GM23338 (cell line): Measurements from ENCODE around the gene RABGAP1L. TPM values are rescaled to one million over a fixed set of nuclear protein-coding genes. Genes with fewer than 3 reads are reported as not detected.

Experiments used
- ATAC-seq: fragments of 200-7000 bp; cut with Tn5 transposase; 3 replicates; pipeline ENCODE4 v1.9.1; 2020
- DNase-seq: peaks from one replicate; pipeline ENCODE4 v3.0.0-alpha.2; 2015; ENCODE audit warnings: low spot score
- H2AFZ ChIP-seq: fragments of 200-600 bp; sonication (generic); 2 replicates; pipeline ENCODE4 v1.8.0; 2016; ENCODE audit warnings: antibody characterized with exemption, mild to moderate bottlenecking, moderate library complexity
- H3F3A ChIP-seq: fragments of 200-600 bp; sonication (generic); replicated peaks from 2 replicates; pipeline ENCODE4 v1.8.0; 2017; ENCODE audit warnings: antibody characterized with exemption, mixed run types, low read depth
- H3K27ac ChIP-seq: fragments of 200-600 bp; sonication (generic); 2 replicates; pipeline ENCODE4 v1.6.1; 2016; ENCODE audit warnings: low read depth
- H3K27me3 ChIP-seq: fragments of 200-600 bp; sonication (generic); 2 replicates; pipeline ENCODE4 v1.8.0; 2016; ENCODE audit warnings: mild to moderate bottlenecking, mixed run types, moderate library complexity; ENCODE audit not compliant: insufficient read depth
- H3K36me3 ChIP-seq: fragments of 200-600 bp; sonication (generic); 2 replicates; pipeline ENCODE4 v1.8.0; 2016; ENCODE audit warnings: mild to moderate bottlenecking; ENCODE audit not compliant: insufficient read depth
- H3K4me1 ChIP-seq: fragments of 200-600 bp; sonication (generic); 2 replicates; pipeline ENCODE4 v1.8.0; 2016; ENCODE audit warnings: mild to moderate bottlenecking, moderate library complexity; ENCODE audit not compliant: insufficient read depth
- H3K4me2 ChIP-seq: fragments of 200-600 bp; sonication (generic); 2 replicates; pipeline ENCODE4 v1.7.1; 2017; ENCODE audit warnings: mixed run types
- H3K4me3 ChIP-seq: fragments of 200-600 bp; sonication (generic); 2 replicates; pipeline ENCODE4 v1.6.1; 2016; ENCODE audit warnings: mixed run types
- H3K79me2 ChIP-seq: fragments of 200-600 bp; sonication (generic); replicated peaks from 2 replicates; pipeline ENCODE4 v1.8.0; 2017; ENCODE audit warnings: mild to moderate bottlenecking; ENCODE audit not compliant: insufficient read depth
- H3K9me2 ChIP-seq: fragments of 200-600 bp; sonication (generic); 2 replicates; pipeline ENCODE4 v1.8.0; 2017; ENCODE audit not compliant: insufficient read depth
- H4K20me1 ChIP-seq: fragments of 200-600 bp; sonication (generic); replicated peaks from 2 replicates; pipeline ENCODE4 v1.8.0; 2017; ENCODE audit warnings: mild to moderate bottlenecking; ENCODE audit not compliant: insufficient read depth
- H3K27ac Mint-ChIP-seq: 2 replicates; pipeline ENCODE4 v1.8.0; 2020; ENCODE audit warnings: inconsistent platforms, mild to moderate bottlenecking, moderate library complexity, mixed read lengths
- H3K27me3 Mint-ChIP-seq: 3 replicates; pipeline ENCODE4 v1.8.0; 2022; ENCODE audit warnings: low read depth, mild to moderate bottlenecking, moderate library complexity, mixed read lengths, inconsistent platforms; ENCODE audit not compliant: insufficient read depth, poor library complexity
- H3K36me3 Mint-ChIP-seq: 3 replicates; pipeline ENCODE4 v1.8.0; 2021; ENCODE audit warnings: low read depth, mild to moderate bottlenecking, inconsistent platforms, moderate library complexity, mixed read lengths
- H3K4me1 Mint-ChIP-seq: 3 replicates; pipeline ENCODE4 v1.8.0; 2020; ENCODE audit warnings: mild to moderate bottlenecking, inconsistent platforms, mixed read lengths
- H3K4me3 Mint-ChIP-seq: 3 replicates; pipeline ENCODE4 v1.8.0; 2021; ENCODE audit warnings: moderate library complexity, mild to moderate bottlenecking, inconsistent platforms, mixed read lengths
- H3K9me3 Mint-ChIP-seq: 3 replicates; pipeline ENCODE4 v1.8.0; 2020; ENCODE audit warnings: moderate library complexity, mild to moderate bottlenecking, inconsistent platforms, mixed read lengths
- CREB1 ChIP-seq: fragments of 250-450 bp; sonication (Bioruptor Pico); IDR thresholded peaks from 2 replicates; pipeline ENCODE4 v1.5.0; 2020; ENCODE audit warnings: low read depth, mild to moderate bottlenecking, moderate library complexity
- CTCF ChIP-seq, 2 experiments: fragments of 200-600 bp in 1 of 2; sonication (generic) in 1 of 2; conservative IDR thresholded peaks; 2 replicates each; pipeline versions ENCODE4 v1.5.1 to v1.6.1; 2016 to 2017; ENCODE audit warnings: antibody characterized with exemption in 2 of 2, low read depth in 2 of 2, mild to moderate bottlenecking in 2 of 2, moderate library complexity in 1 of 2
- EZH2 ChIP-seq: fragments of 200-600 bp; sonication (generic); IDR thresholded peaks from one replicate; pipeline ENCODE4 v1.8.0; 2017; ENCODE audit warnings: antibody characterized with exemption, mild to moderate bottlenecking, low read depth; ENCODE audit not compliant: unreplicated experiment
- JUNB ChIP-seq: IDR thresholded peaks from one replicate; pipeline ENCODE4 v1.6.1; 2016; ENCODE audit warnings: antibody characterized with exemption; ENCODE audit not compliant: unreplicated experiment
- POLR2AphosphoS5 ChIP-seq: IDR thresholded peaks from 2 replicates; pipeline ENCODE4 v1.6.1; 2016; ENCODE audit warnings: antibody characterized with exemption, low read depth
- ZNF114 ChIP-seq: fragments of 250-450 bp; sonication (Bioruptor Pico); IDR thresholded peaks from 2 replicates; pipeline ENCODE4 v1.5.0; 2020; ENCODE audit warnings: mild to moderate bottlenecking, moderate library complexity
- ZNF331 ChIP-seq: fragments of 250-450 bp; sonication (Bioruptor Pico); IDR thresholded peaks from 2 replicates; pipeline ENCODE4 v1.5.0; 2020; ENCODE audit warnings: low read depth, mild to moderate bottlenecking, moderate library complexity
- ZNF462 ChIP-seq: fragments of 250-450 bp; sonication (Bioruptor Pico); IDR thresholded peaks from 2 replicates; pipeline ENCODE4 v1.5.0; 2020; ENCODE audit warnings: mild to moderate bottlenecking, moderate library complexity
- polyA plus RNA-seq: library from polyadenylated mRNA; unstranded; fragments of >200 nt; fragmentation: Nextera tagmentation; extraction: Ambion mirVana; gene quantifications from 2 replicates; pipeline ENCODE4 v1.2.1, GENCODE V29; 2016
- total RNA-seq: library from RNA; depleted of rRNA; stranded (reverse); fragments of >200 nt; shearing (Covaris generic); gene quantifications from 2 replicates; pipeline ENCODE4 v1.2.3, GENCODE V29; 2014
- TF ChIP-seq, protein P1 (sequence below): IDR thresholded peaks from 2 replicates; pipeline ENCODE4 v1.6.1; 2016; ENCODE audit warnings: antibody characterized with exemption
- TF ChIP-seq, protein P2 (sequence below): IDR thresholded peaks from one replicate; pipeline ENCODE4 v1.6.1; 2018; ENCODE audit warnings: antibody characterized with exemption; ENCODE audit not compliant: unreplicated experiment

RABGAP1L gene
- total and polyA plus RNA-seq, 2 experiments from 2014 or later: 83.2 to 136 TPM

- H3F3A ChIP-seq: no peaks in the 10 kb centered on the region
- no peak overlapping the region for H3K27ac ChIP-seq
- H3K27ac Mint-ChIP-seq: no peak overlapping the region
- H3K9me2 ChIP-seq: no peaks in the 10 kb centered on the region
- no peaks in the 10 kb centered on the region for H3K36me3 Mint-ChIP-seq
- no peak for ATAC-seq
- H3K4me2 ChIP-seq: no peak overlapping the region
- H3K27me3 Mint-ChIP-seq: peaks cover 4% of the 10 kb centered on the region
- no peak overlapping the region for H2AFZ ChIP-seq
- TF ChIP-seq ZNF331 (CRISPR knock-in tag) (no peak), ZNF114 (no peak), EZH2 (no peak), JUNB (no peak), POLR2AphosphoS5 (no peak), ZNF462 (CRISPR knock-in tag) (no peak), CTCF (conservative IDR thresholded peaks at IDR 0.05; ENCODE audit: low read depth in 2 of 2) (no peak), CREB1 (CRISPR knock-in tag) (no peak)
- TF ChIP-seq, protein P1, sequence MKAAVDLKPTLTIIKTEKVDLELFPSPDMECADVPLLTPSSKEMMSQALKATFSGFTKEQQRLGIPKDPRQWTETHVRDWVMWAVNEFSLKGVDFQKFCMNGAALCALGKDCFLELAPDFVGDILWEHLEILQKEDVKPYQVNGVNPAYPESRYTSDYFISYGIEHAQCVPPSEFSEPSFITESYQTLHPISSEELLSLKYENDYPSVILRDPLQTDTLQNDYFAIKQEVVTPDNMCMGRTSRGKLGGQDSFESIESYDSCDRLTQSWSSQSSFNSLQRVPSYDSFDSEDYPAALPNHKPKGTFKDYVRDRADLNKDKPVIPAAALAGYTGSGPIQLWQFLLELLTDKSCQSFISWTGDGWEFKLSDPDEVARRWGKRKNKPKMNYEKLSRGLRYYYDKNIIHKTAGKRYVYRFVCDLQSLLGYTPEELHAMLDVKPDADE: no peak
- TF ChIP-seq, protein P2, sequence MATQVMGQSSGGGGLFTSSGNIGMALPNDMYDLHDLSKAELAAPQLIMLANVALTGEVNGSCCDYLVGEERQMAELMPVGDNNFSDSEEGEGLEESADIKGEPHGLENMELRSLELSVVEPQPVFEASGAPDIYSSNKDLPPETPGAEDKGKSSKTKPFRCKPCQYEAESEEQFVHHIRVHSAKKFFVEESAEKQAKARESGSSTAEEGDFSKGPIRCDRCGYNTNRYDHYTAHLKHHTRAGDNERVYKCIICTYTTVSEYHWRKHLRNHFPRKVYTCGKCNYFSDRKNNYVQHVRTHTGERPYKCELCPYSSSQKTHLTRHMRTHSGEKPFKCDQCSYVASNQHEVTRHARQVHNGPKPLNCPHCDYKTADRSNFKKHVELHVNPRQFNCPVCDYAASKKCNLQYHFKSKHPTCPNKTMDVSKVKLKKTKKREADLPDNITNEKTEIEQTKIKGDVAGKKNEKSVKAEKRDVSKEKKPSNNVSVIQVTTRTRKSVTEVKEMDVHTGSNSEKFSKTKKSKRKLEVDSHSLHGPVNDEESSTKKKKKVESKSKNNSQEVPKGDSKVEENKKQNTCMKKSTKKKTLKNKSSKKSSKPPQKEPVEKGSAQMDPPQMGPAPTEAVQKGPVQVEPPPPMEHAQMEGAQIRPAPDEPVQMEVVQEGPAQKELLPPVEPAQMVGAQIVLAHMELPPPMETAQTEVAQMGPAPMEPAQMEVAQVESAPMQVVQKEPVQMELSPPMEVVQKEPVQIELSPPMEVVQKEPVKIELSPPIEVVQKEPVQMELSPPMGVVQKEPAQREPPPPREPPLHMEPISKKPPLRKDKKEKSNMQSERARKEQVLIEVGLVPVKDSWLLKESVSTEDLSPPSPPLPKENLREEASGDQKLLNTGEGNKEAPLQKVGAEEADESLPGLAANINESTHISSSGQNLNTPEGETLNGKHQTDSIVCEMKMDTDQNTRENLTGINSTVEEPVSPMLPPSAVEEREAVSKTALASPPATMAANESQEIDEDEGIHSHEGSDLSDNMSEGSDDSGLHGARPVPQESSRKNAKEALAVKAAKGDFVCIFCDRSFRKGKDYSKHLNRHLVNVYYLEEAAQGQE: no peak
- no peaks in the 10 kb centered on the region for H3K36me3 ChIP-seq
- no peaks in the 10 kb centered on the region for H4K20me1 ChIP-seq
- H3K4me3 ChIP-seq: no peak overlapping the region
- H3K4me3 Mint-ChIP-seq: no peak overlapping the region
- no peaks in the 10 kb centered on the region for H3K9me3 Mint-ChIP-seq
- H3K4me1 Mint-ChIP-seq: no peaks in the 10 kb centered on the region
- no peaks in the 10 kb centered on the region for H3K27me3 ChIP-seq
- no peaks in the 10 kb centered on the region for H3K79me2 ChIP-seq
- DNase-seq: no peak
- H3K4me1 ChIP-seq: no peaks in the 10 kb centered on the region
These were observed 237.9 kb downstream of the RABGAP1L start for GRCh38 chr1:174397261-174397660.
